ENCODE results near the gene KLHL29. TPM values are rescaled to one million over a fixed set of nuclear protein-coding genes. Genes with fewer than 3 reads are reported as not detected.

Gene KLHL29
- total and polyA plus RNA-seq, 2 experiments from 2014 or later, result 1.9 to 6.4 TPM

DNA sequence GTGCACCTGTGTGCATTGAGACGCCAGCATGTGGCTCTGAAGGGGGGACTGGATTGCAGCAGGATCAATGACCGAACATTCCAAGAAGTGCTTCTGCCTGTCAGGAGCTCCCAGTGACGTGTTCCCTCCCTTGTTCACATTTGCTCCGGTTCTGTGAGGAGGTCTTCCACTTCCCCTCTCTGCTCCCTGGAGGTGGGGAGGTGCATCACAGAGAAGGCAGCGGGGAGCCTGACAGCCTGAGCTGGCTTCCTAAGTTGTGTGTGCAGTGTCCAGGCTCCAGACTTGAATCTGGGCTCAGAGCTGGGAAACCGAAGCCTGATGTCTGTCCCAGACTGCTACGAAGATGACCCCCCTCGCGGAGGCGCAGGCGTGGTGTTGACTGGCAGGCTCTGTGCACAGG, 171.0 kb downstream of the KLHL29 start:
- H3K4me3 ChIP-seq, result no peak overlapping the region
- TF ChIP-seq EZH2 (IDR thresholded peaks at IDR 0.05; ENCODE audit: insufficient read depth, poor library complexity, severe bottlenecking), result no peak
- 95 to 96% methylated on average over 11 of the region's 11 CpGs for WGBS, 2 experiments (ENCODE audit: low coverage in 1 of 2, low lambda C conversion rate in 2 of 2, missing lambda C conversion rate in 2 of 2)
- no peak overlapping the region for H2AFZ ChIP-seq
- H4K20me1 ChIP-seq (ENCODE audit: insufficient read depth), result no peaks in the 10 kb centered on the region
- H3K79me2 ChIP-seq (ENCODE audit: insufficient read depth), result no peaks in the 10 kb centered on the region
- H3K9ac ChIP-seq, result no peak overlapping the region
- in situ Hi-C loops (cut with MboI), result no loop called here
- no peak overlapping the region for H3K27ac ChIP-seq
- 0 out of 2 replicates have a peak, but pooled peaks cover 3% of the 10 kb centered on the region for H3F3A ChIP-seq (ENCODE audit: insufficient read depth)
- H3K9me2 ChIP-seq (ENCODE audit: insufficient read depth), result no peaks in the 10 kb centered on the region
- no peaks in the 10 kb centered on the region for H3K9me3 ChIP-seq (ENCODE audit: low read depth)
- H3K4me1 ChIP-seq (ENCODE audit: insufficient read depth), result peaks cover 8% of the 10 kb centered on the region
- no peaks in the 10 kb centered on the region for H3K27me3 ChIP-seq (replicated peaks; ENCODE audit: insufficient read depth)
- no peak for DNase-seq
- no peak overlapping the region for H3K4me2 ChIP-seq (ENCODE audit: unreplicated experiment)
- no peaks in the 10 kb centered on the region for H3K36me3 ChIP-seq (ENCODE audit: low read depth)

DNA sequence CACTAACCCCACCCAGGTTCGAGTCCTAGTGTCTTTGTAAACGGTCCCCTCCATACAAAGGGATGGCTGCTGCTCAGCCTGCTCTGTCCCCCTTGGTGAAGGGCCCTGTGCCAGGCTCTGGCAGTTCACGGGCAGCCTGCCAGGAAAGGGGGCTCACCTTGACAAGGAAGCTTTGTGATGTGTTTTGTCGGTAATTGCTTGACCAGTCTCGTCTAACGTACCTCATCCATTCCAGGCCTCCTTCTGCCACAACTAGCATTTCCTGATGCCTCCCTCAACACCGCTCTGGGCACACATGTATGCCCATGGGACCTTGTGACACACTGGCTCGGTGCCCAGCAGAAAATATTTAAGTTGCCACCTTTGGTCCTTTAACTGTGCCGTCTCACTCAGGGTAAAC, 171.9 kb downstream of the KLHL29 start:
- H3K4me2 ChIP-seq (ENCODE audit: unreplicated experiment), result no peak overlapping the region
- 0 out of 2 replicates have a peak, but pooled peaks cover 6% of the 10 kb centered on the region for H3K4me1 ChIP-seq (ENCODE audit: insufficient read depth)
- DNase-seq, result no peak
- no peak overlapping the region for H3K27ac ChIP-seq
- H3K79me2 ChIP-seq (ENCODE audit: insufficient read depth), result no peaks in the 10 kb centered on the region
- no peak overlapping the region for H2AFZ ChIP-seq
- 83 to 89% methylated on average over 9 of the region's 9 CpGs for WGBS, 2 experiments (ENCODE audit: low coverage in 1 of 2, low lambda C conversion rate in 2 of 2, missing lambda C conversion rate in 2 of 2)
- H3K4me3 ChIP-seq, result no peak overlapping the region
- H4K20me1 ChIP-seq (ENCODE audit: insufficient read depth), result no peaks in the 10 kb centered on the region
- in situ Hi-C loops (cut with MboI), result no loop called here
- H3K36me3 ChIP-seq (ENCODE audit: low read depth), result no peaks in the 10 kb centered on the region
- H3K27me3 ChIP-seq (replicated peaks; ENCODE audit: insufficient read depth), result no peaks in the 10 kb centered on the region
- no peaks in the 10 kb centered on the region for H3K9me3 ChIP-seq (ENCODE audit: low read depth)
- H3K9me2 ChIP-seq (ENCODE audit: insufficient read depth), result no peaks in the 10 kb centered on the region
- no peak for TF ChIP-seq EZH2 (IDR thresholded peaks at IDR 0.05; ENCODE audit: insufficient read depth, poor library complexity, severe bottlenecking)
- no peak for TF ChIP-seq EZH2phosphoT487 (IDR thresholded peaks at IDR 0.05; ENCODE audit: insufficient read depth, low read depth)
- H3K9ac ChIP-seq, result no peak overlapping the region
- no peaks in the 10 kb centered on the region for H3F3A ChIP-seq (ENCODE audit: insufficient read depth)

DNA sequence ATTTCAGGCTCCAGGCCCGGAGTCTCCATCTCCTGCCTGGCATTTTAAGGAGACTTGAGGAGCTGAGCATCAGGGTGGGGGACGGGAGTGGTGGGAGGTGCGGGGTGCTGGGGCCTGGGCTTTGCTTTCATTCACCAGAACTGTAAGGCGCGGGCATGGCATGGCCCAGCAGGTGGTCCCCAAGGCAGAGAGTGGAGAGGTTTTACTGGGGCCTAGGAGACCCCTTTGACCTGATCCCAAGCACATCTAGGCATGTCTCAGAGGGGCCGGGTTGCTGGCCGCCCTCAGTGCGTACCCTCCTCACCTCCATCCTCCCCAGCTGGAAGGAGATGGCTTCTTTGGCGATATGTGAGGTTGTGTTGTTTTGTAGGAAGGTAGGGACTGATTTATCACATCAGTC, 172.5 kb downstream of the KLHL29 start:
- no peak overlapping the region for H3K4me2 ChIP-seq (ENCODE audit: unreplicated experiment)
- H3F3A ChIP-seq (ENCODE audit: insufficient read depth), result no peaks in the 10 kb centered on the region
- TF ChIP-seq EZH2 (IDR thresholded peaks at IDR 0.05; ENCODE audit: insufficient read depth, poor library complexity, severe bottlenecking), result no peak
- no peak for TF ChIP-seq EZH2phosphoT487 (IDR thresholded peaks at IDR 0.05; ENCODE audit: insufficient read depth, low read depth)
- no peak overlapping the region for H3K27ac ChIP-seq
- DNase-seq, result no peak
- H3K36me3 ChIP-seq (ENCODE audit: low read depth), result no peaks in the 10 kb centered on the region
- no peaks in the 10 kb centered on the region for H3K9me3 ChIP-seq (ENCODE audit: low read depth)
- 81 to 90% methylated on average over 9 of the region's 9 CpGs for WGBS, 2 experiments (ENCODE audit: low coverage in 1 of 2, low lambda C conversion rate in 2 of 2, missing lambda C conversion rate in 2 of 2)
- no peaks in the 10 kb centered on the region for H3K27me3 ChIP-seq (replicated peaks; ENCODE audit: insufficient read depth)
- in situ Hi-C loops (cut with MboI), result no loop called here
- H4K20me1 ChIP-seq (ENCODE audit: insufficient read depth), result no peaks in the 10 kb centered on the region
- H3K9me2 ChIP-seq (ENCODE audit: insufficient read depth), result no peaks in the 10 kb centered on the region
- H3K4me1 ChIP-seq (ENCODE audit: insufficient read depth), result 0 out of 2 replicates have a peak, but pooled peaks cover 6% of the 10 kb centered on the region
- no peaks in the 10 kb centered on the region for H3K79me2 ChIP-seq (ENCODE audit: insufficient read depth)
- no peak overlapping the region for H3K9ac ChIP-seq
- H2AFZ ChIP-seq, result no peak overlapping the region
- H3K4me3 ChIP-seq, result no peak overlapping the region

DNA sequence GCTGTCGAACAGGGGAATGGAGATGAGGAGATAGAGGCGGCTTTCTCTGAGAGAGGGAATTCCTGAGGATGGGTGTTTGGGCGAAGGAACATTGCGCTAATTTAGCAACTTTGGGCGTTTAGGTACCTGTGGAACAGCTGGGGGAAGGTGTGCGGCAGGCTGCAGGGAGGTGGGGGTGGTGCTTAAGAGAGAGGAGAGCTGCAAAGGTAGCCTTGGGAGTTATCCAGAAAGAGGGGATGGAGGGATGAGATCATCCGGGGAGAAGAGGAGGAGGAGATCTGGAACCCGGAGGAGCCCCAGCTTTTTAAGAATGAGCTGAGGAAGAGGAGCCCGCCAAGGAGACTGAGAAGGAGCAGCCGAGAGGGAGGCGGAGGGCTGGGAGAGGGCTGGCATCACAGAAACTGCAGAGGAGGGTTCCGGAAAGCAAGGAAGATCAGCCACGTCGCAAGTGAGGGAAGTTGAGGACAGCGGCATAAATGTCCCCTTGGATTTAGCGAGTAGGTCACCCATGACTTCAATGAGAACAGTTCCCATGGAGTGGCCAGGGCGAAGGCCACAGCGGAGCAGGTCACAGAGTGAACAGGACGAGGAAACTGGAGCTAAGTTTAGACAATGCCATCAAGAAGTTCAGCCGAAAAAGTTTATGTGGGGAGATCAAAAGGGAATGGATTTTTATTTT, 174.7 kb downstream of the KLHL29 start:
- TF ChIP-seq EZH2 (IDR thresholded peaks at IDR 0.05; ENCODE audit: insufficient read depth, poor library complexity, severe bottlenecking), result no peak
- no peak for TF ChIP-seq EZH2phosphoT487 (IDR thresholded peaks at IDR 0.05; ENCODE audit: insufficient read depth, low read depth)
- no peaks in the 10 kb centered on the region for H3K27me3 ChIP-seq (replicated peaks; ENCODE audit: insufficient read depth)
- no peak overlapping the region for H3K27ac ChIP-seq
- no peak overlapping the region for H3K4me3 ChIP-seq
- in situ Hi-C loops (cut with MboI), result no loop called here
- peaks cover 14% of the 10 kb centered on the region for H3K4me1 ChIP-seq (ENCODE audit: insufficient read depth)
- no peaks in the 10 kb centered on the region for H3K36me3 ChIP-seq (ENCODE audit: low read depth)
- no peak for DNase-seq
- no peaks in the 10 kb centered on the region for H3K79me2 ChIP-seq (ENCODE audit: insufficient read depth)
- no peaks in the 10 kb centered on the region for H4K20me1 ChIP-seq (ENCODE audit: insufficient read depth)
- no peaks in the 10 kb centered on the region for H3K9me3 ChIP-seq (ENCODE audit: low read depth)
- no peak overlapping the region for H2AFZ ChIP-seq
- no peaks in the 10 kb centered on the region for H3K9me2 ChIP-seq (ENCODE audit: insufficient read depth)
- 89 to 92% methylated on average over 20 of the region's 20 CpGs for WGBS, 2 experiments (ENCODE audit: low coverage in 1 of 2, low lambda C conversion rate in 2 of 2, missing lambda C conversion rate in 2 of 2)
- no peaks in the 10 kb centered on the region for H3F3A ChIP-seq (ENCODE audit: insufficient read depth)
- no peak overlapping the region for H3K9ac ChIP-seq
- H3K4me2 ChIP-seq (ENCODE audit: unreplicated experiment), result no peak overlapping the region

Measured in GM23248 (cell line).